Measurements from ENCODE around the gene WDR37. TPM values are rescaled to one million over a fixed set of nuclear protein-coding genes. Genes with fewer than 3 reads are reported as not detected.

Gene WDR37
- total and polyA plus RNA-seq, 10 of the 15 experiments (the other 5 are each of a cell fraction or from before 2014, with no cell fraction given) = 1.9 to 11.1 (median 7.1) TPM

- TF ChIP-seq, protein P1, sequence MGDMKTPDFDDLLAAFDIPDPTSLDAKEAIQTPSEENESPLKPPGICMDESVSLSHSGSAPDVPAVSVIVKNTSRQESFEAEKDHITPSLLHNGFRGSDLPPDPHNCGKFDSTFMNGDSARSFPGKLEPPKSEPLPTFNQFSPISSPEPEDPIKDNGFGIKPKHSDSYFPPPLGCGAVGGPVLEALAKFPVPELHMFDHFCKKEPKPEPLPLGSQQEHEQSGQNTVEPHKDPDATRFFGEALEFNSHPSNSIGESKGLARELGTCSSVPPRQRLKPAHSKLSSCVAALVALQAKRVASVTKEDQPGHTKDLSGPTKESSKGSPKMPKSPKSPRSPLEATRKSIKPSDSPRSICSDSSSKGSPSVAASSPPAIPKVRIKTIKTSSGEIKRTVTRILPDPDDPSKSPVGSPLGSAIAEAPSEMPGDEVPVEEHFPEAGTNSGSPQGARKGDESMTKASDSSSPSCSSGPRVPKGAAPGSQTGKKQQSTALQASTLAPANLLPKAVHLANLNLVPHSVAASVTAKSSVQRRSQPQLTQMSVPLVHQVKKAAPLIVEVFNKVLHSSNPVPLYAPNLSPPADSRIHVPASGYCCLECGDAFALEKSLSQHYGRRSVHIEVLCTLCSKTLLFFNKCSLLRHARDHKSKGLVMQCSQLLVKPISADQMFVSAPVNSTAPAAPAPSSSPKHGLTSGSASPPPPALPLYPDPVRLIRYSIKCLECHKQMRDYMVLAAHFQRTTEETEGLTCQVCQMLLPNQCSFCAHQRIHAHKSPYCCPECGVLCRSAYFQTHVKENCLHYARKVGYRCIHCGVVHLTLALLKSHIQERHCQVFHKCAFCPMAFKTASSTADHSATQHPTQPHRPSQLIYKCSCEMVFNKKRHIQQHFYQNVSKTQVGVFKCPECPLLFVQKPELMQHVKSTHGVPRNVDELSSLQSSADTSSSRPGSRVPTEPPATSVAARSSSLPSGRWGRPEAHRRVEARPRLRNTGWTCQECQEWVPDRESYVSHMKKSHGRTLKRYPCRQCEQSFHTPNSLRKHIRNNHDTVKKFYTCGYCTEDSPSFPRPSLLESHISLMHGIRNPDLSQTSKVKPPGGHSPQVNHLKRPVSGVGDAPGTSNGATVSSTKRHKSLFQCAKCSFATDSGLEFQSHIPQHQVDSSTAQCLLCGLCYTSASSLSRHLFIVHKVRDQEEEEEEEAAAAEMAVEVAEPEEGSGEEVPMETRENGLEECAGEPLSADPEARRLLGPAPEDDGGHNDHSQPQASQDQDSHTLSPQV (IDR thresholded peaks at IDR 0.05) = no peak
- TF ChIP-seq PML (IDR thresholded peaks at IDR 0.05; ENCODE audit: low read length) (no peak), NRF1 (conservative IDR thresholded peaks at IDR 0.05; ENCODE audit: low read depth, low read length) (no peak), CUX1 (IDR thresholded peaks at IDR 0.05; ENCODE audit: insufficient replicate concordance, low read depth, low read length) (no peak), FOS (IDR thresholded peaks at IDR 0.05; ENCODE audit: borderline replicate concordance, extremely low read depth, insufficient read length) (no peak), TCF12 (IDR thresholded peaks at IDR 0.05; ENCODE audit: low read depth, low read length) (no peak)
- TF ChIP-seq, protein P2, sequence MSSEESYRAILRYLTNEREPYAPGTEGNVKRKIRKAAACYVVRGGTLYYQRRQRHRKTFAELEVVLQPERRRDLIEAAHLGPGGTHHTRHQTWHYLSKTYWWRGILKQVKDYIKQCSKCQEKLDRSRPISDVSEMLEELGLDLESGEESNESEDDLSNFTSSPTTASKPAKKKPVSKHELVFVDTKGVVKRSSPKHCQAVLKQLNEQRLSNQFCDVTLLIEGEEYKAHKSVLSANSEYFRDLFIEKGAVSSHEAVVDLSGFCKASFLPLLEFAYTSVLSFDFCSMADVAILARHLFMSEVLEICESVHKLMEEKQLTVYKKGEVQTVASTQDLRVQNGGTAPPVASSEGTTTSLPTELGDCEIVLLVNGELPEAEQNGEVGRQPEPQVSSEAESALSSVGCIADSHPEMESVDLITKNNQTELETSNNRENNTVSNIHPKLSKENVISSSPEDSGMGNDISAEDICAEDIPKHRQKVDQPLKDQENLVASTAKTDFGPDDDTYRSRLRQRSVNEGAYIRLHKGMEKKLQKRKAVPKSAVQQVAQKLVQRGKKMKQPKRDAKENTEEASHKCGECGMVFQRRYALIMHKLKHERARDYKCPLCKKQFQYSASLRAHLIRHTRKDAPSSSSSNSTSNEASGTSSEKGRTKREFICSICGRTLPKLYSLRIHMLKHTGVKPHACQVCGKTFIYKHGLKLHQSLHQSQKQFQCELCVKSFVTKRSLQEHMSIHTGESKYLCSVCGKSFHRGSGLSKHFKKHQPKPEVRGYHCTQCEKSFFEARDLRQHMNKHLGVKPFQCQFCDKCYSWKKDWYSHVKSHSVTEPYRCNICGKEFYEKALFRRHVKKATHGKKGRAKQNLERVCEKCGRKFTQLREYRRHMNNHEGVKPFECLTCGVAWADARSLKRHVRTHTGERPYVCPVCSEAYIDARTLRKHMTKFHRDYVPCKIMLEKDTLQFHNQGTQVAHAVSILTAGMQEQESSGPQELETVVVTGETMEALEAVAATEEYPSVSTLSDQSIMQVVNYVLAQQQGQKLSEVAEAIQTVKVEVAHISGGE (CRISPR knock-in tag; IDR thresholded peaks at IDR 0.05) = no peak
- TF ChIP-seq, protein P3, sequence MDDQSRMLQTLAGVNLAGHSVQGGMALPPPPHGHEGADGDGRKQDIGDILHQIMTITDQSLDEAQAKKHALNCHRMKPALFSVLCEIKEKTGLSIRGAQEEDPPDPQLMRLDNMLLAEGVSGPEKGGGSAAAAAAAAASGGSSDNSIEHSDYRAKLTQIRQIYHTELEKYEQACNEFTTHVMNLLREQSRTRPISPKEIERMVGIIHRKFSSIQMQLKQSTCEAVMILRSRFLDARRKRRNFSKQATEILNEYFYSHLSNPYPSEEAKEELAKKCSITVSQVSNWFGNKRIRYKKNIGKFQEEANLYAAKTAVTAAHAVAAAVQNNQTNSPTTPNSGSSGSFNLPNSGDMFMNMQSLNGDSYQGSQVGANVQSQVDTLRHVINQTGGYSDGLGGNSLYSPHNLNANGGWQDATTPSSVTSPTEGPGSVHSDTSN (IDR thresholded peaks at IDR 0.05; ENCODE audit: insufficient replicate concordance, low read depth, low read length) = no peak
These were observed 98.5 kb downstream of the WDR37 start (continued) for GRCh38 chr10:1154531-1155295.

Data from GM12878 (cell line).